ENCODE measurements around the gene UCHL5. TPM values are rescaled to one million over a fixed set of nuclear protein-coding genes. Genes with fewer than 3 reads are reported as not detected.

UCHL5 gene, protein sequence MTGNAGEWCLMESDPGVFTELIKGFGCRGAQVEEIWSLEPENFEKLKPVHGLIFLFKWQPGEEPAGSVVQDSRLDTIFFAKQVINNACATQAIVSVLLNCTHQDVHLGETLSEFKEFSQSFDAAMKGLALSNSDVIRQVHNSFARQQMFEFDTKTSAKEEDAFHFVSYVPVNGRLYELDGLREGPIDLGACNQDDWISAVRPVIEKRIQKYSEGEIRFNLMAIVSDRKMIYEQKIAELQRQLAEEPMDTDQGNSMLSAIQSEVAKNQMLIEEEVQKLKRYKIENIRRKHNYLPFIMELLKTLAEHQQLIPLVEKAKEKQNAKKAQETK
- 38.2 to 49.1 TPM (median 45.2 TPM) in 5 replicates for total RNA-seq (2022; extraction: Qiagen RNA extraction)

DNA sequence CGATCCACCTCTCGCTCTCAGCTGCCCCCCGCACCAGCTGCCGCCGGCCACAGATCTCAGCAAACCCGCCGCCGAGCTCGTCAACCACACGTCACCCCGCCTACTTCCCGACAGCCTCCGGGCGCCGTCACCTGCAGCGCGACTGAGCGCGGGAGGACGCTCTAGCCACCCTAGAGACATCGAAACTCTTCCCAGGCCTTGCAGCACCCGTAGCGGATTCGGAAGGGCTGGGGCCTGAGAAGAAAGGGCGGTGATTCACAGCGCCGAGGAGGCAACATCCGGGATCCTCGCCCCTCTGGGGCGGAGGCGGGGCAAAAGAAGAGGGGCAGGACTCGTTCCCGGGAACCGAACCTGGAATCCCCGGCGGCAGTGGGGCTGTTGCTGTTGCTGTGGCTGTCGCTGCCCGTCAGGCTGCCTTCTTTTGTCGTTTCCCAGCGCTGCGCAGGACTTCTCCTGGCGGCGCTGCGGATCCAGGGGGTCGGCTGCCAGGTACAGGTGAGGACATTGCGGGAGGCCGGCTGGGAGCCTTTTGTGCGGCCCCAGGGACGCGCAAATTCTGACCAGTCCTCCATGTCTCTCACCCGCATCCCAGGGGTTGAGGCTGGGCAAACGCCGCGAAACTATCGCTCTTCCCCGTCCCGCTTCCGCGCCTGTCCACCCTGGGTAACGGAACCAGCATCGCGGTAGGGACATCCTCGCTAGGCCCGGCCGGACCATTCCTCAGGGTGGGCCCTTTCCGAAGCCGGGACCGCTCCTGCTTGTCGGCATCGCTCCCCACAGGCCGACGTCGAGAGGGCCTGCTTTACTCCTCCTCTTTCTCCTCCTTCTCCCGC is at the start of gene UCHL5, which contains the start of gene RO60:
Gene UCHL5, minus strand, starts transcription at position 79 of the 833 bp plus-strand sequence. CDS start 100 bp downstream, outside the sequence.
Gene RO60, plus strand, starts transcription at position 331 of the 833 bp plus-strand sequence. CDS start 9,443 bp downstream, outside the sequence.

DNA sequence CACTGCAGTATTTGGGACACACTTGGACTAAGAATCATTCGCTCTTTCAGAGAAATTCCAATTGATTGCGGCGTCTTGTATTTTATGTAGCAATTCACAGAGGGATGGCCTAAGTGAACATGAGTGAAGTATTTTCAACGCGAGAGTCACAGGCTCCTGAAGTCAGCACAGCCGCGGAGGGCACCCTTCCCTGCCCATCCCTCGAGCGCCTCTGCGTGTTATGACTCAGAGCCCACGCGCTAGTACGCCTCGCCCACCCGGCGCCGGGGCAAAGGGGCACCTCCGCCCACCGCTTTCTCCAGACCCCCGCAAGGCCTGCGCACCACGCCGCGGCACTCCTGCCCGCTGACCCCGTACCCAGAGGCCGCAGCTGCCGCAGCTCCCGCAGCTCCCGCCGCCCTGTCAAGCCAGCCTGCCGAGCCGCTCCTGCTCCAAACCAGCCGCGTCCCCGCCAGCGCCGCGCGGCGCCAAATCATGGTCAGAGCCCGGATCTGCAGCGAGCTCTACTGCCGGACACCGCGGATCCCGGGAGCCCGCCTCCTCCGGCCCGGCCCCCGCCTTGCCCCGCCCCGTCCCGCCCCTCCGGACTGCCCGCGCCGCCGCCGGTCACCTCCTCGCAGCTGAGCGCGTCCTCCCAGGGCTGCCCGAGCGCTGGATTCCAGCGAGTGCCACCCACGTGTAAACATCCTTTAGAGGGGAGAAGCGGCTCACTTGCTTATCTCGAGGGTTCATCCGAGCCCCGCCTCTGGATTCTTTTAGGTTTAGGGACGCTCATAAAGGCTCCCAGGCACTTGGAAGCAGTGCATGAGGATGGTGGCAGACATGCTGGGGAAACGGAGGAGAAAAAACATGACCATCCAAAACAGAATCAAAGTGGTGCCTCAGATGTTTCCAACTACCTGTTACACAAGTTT is 46.0 kb upstream of the UCHL5 start, which contains the start of gene GLRX2:
Gene GLRX2, minus strand, starts transcription at position 508 of the 914 bp plus-strand sequence. Its CDS starts 32 bp downstream, at position 476.

Other genes starting within 250 kb of the UCHL5 start
- gene RO60, start 252 bp upstream of the UCHL5 start, total RNA-seq (2022; extraction: Qiagen RNA extraction) = 22.2 to 29.0 TPM (median 27.1 TPM) in 5 replicates
- gene GLRX2, start 46.1 kb upstream of the UCHL5 start, total RNA-seq (2022; extraction: Qiagen RNA extraction) = 41.1 to 51.1 TPM (median 45.1 TPM) in 5 replicates
- gene CDC73, start 62.7 kb upstream of the UCHL5 start, total RNA-seq (2022; extraction: Qiagen RNA extraction) = 29.0 to 33.7 TPM (median 30.3 TPM) in 5 replicates
- not detected in 5 replicates for gene B3GALT2, start 127.3 kb upstream of the UCHL5 start, total RNA-seq (2022; extraction: Qiagen RNA extraction)